HG03103 (cell line): ENCODE data around the gene RXFP4.
"Not testable (repeated sequence)": the region's sequence is repeated elsewhere in the genome, so short reads cannot be mapped to it uniquely, and the experiment has no call there.

Source experiments
- ATAC-seq: cut with Tn5 transposase; IDR thresholded peaks from one replicate; pipeline ENCODE4 v1.9.1; 2021; ENCODE audit warnings: low read depth; ENCODE audit not compliant: unreplicated experiment

RXFP4 gene

GRCh38 chr1:155940993-155941844, at the start of gene RXFP4:
Gene RXFP4 (plus strand): TSS chr1:155941638. CDS start chr1:155941710, 72 bp downstream.
- no peak for ATAC-seq

GRCh38 chr1:155892796-155893195, 48.6 kb upstream of the RXFP4 start:
- ATAC-seq, result no peak

DNA sequence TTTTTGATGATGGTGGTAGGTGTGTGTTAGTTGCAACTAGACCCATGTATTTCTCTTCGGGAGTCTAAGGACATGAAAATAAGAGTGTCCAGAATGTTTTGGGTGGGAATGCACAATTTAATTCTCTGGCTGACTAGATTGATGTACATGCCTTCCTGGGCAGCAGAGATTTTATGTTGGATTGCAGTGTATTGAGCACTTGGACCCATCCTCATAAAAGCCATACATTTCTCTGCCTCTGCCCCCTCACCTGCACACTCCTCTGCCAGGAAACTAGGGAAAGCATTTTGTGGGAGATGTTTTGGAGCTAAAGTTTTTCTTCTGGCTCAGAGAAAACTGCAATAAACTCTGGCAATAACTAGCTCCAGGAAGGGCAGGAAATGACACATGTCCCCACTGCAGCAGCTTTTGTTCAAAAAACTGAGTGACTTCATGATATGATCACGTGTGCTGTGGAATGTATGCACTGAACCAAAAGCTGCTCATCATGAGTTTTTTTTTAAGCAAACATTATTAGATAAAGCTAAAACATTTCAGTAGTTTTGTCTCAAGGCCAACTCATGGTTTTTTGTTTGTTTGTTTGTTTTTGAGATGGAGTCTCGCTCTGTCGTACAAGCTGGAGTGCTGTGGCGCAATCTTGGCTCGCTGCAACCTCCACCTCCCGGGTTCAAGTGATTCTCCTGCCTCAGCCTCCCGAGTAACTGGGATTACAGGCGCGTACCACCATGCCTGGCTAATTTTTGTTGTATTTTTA, 47.9 kb upstream of the RXFP4 start:
- ATAC-seq, result no peak

- ATAC-seq, result not testable (repeated sequence)
Measured at GRCh38 chr1:155895617-155896016, 45.8 kb upstream of the RXFP4 start.

DNA sequence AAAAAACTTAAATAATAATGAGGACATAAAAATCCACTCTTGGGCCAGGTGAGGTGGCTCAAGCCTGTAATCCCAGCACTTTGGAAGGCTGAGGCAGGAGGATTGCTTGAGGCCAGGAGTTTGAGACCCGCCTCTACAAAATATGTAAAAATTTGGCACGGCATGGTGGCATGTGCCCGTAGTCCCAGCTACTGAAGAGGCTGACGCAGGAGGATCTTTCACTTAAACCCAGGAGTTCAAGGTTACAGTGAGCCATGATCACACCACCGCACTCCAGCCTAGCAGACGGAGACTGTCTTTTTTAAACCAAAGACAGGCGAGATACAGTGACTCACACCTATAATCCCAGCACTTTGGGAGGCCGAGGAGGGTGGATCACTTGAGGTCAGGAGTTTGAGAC, 45.0 kb upstream of the RXFP4 start:
- not testable (repeated sequence) for ATAC-seq

DNA sequence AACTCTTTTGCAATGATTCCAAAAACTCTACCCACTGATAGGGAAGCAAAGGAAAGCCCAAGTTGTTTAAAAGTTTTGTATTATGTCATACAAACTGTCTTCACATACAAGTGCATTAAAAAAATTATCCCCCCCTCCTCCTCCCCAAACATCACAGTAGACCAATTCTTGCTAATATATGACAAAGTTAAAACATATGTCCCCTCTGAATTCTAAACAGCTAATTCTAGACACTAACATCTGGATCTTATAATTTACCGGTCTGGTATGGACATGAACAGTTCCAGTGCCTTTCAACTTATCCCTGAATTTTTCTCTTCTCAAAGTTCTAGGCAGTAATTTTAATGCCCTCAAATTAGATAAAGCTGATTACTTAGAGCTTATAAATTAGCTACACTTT, 43.7 kb upstream of the RXFP4 start:
- ATAC-seq, result no peak

DNA sequence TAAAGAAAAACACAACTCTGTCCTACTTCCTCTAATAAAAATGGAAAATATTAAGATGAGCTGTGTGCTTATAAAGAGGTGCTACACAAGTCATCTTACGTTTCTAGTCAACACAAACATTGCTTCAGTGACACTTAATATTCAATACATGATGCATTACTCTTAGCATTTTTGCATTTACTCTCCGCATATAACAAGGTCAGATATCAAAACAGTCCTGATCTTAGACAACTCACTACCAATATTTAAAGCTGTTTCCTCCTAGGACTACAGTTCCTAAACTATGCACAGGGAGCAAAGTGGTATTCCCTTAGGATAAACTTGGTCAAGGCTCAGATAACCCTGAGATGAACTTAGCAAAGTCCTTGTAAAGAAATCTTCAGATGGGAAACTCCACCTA, 42.5 kb upstream of the RXFP4 start:
- ATAC-seq, result no peak

DNA sequence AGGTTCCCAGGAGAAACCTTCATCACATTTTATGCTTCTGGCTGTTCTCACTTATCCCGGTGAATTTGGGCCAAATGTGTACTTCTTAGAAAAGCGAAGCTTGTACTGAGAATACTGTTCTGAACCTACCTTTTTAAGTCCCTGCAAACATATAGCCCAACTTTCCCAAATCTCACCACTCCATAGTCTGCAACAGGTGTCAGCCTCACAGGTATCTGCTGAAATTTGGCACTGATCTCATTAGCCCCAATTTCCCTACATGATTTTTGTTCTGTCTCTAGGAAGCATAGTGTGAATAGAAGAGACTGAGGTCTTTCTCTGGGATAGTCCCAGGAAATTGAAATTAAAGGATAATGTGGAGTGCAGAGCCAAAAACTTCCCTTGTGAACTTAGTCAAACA, 41.8 kb upstream of the RXFP4 start:
- ATAC-seq, result no peak

DNA sequence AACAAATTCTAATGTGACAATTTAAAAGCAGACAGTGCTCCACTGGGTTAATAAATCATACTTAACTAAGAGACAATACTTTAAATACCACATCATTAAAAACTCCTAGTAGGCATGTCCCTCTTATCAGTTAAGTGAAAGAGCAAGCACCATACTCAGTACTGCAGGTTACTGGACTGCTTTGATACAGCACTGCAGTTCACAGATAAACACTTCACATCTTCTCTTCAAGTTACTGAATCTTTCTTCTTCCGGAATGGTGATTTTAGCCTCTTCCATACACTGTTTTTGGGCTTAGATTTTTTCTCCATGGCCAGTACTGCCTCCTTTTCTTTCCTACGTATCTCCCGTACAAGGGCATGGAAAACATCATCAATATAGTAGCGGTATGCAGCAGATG, 41.3 kb upstream of the RXFP4 start:
- ATAC-seq, result no peak

- ATAC-seq, result no peak
Measured at GRCh38 chr1:155904261-155904660, 37.2 kb upstream of the RXFP4 start.

DNA sequence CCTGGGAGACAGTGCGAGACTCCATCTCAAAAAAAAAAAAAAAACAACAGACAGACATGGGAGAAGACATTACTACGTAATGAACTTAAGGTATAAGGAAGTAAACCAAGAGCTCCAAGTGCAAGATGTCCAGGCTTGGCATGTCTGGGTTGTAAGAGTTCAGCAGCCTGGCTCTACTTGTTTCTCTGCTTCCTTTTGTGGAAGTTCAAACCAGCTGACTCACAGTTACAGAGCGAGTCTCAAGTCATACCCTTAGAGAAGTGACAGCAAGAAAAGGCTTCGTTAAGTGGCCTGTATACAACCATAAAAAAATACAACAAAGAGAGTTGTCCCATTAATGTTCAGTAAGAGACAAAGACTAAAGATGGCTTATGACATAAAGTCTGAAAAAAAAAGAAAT, 31.5 kb upstream of the RXFP4 start:
- no peak for ATAC-seq

- no peak for ATAC-seq
Measured at GRCh38 chr1:155910621-155911121, 30.8 kb upstream of the RXFP4 start.

GRCh38 chr1:155911156-155912055, 30.0 kb upstream of the RXFP4 start, which contains the start of gene RIT1:
Gene RIT1 (minus strand): TSS chr1:155911349. CDS start chr1:155910761, 588 bp downstream.
- ATAC-seq, result no peak

DNA sequence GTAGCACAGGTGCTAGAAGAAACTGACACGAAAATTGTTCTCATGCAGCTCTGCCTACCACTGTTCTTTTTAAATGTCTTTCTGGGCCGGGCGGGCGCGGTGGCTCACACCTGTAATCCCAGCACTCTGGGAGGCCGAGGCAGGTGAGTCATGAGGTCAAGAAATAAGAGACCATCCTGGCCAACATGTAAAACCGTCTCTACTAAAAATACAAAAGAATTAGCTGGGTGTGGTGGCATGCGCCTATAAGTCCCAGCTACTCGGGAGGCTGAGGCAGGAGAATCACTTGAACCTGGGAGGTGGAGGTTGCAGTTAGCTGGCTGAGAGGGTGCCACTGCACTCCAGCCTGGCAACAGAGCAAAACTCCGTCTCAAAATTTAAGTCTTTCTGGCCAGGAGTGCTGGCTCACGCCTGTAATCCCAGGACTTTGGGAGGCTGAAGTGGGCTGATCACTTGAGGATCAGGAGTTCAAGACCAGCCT, 29.3 kb upstream of the RXFP4 start:
- ATAC-seq, result no peak

DNA sequence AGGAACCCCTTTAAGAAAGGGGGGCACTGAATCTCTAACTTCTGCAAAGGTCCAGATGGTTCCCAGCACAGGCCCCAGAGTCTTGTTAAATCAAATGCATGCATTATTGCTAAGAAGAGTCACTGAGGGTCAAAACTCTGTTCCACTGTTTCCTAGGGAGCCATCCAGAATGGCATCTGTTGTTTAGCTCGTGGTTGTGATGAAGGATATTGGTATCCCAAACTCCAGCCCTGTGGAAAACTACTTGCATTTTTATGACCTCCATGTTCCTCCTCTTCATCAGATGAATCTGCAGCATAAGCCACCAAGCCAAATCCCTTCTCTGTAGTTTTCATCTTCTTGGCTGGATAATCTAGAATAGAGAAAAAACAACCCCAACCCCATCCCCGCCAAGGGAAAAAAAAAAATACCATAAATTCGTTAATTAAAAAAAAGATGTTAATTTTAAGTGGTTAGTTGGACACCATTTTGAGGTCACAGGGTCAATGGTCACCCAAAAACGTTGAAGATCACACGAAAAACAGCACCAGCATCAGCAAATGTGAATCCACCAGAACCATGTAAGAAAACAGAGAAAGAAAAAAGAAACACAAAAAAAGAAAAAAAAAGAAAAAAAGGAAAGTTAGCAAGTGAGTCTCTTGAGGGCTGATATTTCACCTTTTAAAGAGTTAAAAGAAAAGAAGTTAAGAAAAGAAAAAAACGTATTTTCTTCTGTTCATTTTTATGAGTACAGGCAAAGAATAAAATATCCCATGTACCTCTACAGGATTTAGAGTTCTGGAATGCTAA, 27.3 kb upstream of the RXFP4 start:
- ATAC-seq, result no peak

DNA sequence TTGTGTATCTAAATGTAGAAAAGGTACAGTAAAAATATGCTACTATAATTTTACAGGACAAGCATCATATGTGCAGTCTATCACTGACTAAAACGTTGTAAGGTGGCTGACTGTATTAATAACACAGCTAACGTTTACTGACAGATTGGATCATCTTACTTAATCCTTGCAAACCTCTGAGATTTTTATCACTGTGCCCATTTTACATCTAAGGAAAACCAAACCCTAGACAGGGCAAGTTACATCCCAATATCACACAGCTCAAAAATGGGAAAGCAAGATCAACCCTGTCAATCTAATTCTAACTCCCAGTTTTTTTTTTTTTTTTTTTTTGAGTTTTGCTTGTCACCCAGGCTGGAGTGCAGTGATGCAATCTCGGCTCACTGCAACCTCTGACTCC, 22.8 kb upstream of the RXFP4 start:
- ATAC-seq, result no peak

GRCh38 chr1:155919801-155920200, 21.6 kb upstream of the RXFP4 start:
- ATAC-seq, result no peak

DNA sequence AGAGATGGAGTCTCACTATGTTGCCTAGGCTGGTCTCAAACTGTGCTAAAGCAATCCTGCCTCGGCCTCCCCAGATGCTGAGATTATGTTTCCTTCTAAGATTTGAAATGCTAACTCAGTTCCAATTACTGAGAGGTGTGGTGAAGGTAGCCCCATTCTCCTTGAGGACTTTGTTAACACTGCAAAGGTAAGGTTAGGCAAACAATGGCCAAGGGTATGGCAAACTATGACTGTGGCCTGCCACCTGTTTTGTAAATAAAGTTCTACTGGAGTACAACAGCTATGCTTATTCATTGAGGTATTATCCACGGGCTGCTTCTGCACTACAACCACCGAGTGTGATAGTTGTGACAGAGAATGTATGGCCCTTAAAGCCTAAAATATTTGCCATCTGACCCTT, 20.7 kb upstream of the RXFP4 start:
- no peak for ATAC-seq

GRCh38 chr1:155925506-155925905, 15.9 kb upstream of the RXFP4 start:
- no peak for ATAC-seq

DNA sequence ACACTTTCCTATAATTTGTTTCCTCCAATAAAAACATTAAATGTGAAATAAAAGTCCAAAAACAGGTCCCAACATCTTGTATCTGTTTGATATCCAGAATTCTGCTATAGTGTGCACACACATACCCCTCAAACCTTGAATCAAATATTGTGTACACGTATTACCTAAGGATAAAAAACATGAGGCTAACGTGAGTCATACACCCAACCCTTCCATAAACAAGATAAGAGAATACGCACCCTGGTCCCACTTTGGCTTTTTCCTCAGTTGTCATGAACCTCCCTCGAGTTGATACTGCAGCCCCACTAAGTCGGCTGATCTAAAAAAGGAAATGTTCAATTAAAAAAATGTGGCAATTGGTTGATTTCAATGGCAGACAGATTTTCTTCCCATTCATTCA, 12.4 kb upstream of the RXFP4 start:
- ATAC-seq, result no peak
